ENCODE measurements around the gene NDST3.

NDST3 gene

DNA sequence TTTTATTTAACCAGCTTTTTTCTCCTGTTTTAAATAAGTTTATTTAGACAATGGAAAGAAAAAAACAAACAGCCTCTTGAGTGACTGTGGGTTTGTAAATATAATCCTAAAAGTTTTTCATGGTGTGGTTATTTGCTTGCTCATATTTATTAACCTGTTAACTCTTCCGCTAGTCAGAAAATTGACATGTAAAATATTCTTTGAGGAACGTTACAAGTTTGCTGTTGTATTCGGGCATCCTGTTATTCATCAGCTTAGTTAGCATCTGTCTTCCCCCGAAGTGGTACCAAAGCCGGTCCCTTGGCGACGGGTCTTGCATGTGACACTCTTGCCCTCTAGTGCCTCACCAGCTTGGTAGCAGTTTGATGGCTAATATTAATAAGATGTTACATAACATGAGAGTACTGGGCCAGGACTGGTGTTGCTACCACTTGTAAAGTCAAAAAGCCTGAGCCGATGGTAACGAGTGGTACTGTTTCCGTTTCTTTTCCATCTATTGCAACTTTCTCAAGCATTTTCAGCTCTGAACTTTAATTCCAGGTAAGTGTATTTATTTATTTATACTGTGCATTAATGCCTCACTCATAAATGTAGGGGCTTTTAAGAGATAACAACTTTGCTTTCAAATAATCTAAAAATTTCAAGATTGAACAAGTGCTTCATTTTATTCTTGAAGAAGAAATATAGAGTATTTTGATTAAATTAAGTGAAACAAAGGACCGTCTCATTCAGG is at the start of gene NDST3:
Gene NDST3, plus strand, starts transcription at position 434 of the 733 bp plus-strand sequence. CDS start 19,425 bp downstream, outside the sequence.
- peak; percentile 87 for ATAC-seq
- TF ChIP-seq ZFP3 (CRISPR knock-in tag; IDR thresholded peaks at IDR 0.05) (no peak), ISL1 (CRISPR knock-in tag; IDR thresholded peaks at IDR 0.05) (no peak), ZNF70 (CRISPR knock-in tag; IDR thresholded peaks at IDR 0.05) (no peak), ARNTL (CRISPR knock-in tag; IDR thresholded peaks at IDR 0.05; ENCODE audit: borderline replicate concordance, low read depth) (no peak), ESRRG (CRISPR knock-in tag; IDR thresholded peaks at IDR 0.05) (no peak), BACH2 (CRISPR knock-in tag; IDR thresholded peaks at IDR 0.05; ENCODE audit: borderline replicate concordance) (no peak)
- TF ChIP-seq, protein P1, sequence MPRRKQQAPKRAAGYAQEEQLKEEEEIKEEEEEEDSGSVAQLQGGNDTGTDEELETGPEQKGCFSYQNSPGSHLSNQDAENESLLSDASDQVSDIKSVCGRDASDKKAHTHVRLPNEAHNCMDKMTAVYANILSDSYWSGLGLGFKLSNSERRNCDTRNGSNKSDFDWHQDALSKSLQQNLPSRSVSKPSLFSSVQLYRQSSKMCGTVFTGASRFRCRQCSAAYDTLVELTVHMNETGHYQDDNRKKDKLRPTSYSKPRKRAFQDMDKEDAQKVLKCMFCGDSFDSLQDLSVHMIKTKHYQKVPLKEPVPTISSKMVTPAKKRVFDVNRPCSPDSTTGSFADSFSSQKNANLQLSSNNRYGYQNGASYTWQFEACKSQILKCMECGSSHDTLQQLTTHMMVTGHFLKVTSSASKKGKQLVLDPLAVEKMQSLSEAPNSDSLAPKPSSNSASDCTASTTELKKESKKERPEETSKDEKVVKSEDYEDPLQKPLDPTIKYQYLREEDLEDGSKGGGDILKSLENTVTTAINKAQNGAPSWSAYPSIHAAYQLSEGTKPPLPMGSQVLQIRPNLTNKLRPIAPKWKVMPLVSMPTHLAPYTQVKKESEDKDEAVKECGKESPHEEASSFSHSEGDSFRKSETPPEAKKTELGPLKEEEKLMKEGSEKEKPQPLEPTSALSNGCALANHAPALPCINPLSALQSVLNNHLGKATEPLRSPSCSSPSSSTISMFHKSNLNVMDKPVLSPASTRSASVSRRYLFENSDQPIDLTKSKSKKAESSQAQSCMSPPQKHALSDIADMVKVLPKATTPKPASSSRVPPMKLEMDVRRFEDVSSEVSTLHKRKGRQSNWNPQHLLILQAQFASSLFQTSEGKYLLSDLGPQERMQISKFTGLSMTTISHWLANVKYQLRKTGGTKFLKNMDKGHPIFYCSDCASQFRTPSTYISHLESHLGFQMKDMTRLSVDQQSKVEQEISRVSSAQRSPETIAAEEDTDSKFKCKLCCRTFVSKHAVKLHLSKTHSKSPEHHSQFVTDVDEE (CRISPR knock-in tag; IDR thresholded peaks at IDR 0.05), result 0 out of 2 replicates have a peak, but pooled peaks have one; percentile 1

DNA sequence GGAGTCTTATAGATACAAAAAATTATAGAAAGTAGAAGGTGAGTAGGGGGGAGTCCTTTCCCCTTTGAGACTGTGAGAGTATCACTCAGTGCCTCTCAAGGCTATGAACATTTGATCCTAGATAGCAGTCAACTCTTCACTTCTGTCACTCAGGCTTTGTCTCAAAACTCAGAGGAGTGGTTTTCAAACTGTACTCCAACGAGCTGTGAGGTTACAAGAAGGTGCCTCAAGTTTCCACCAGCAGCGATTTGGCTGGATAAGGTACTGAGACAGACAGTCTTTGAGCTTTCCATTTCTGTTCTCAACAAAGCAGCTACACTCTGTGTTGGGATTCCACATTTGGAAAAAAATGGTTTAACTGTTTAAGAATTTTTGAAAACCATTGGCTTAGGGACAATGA is 48.0 kb upstream of the NDST3 start:
- TF ChIP-seq ZFP3 (CRISPR knock-in tag; IDR thresholded peaks at IDR 0.05) (no peak), ZNF8 (CRISPR knock-in tag; IDR thresholded peaks at IDR 0.05) (no peak), TCF4 (CRISPR knock-in tag; IDR thresholded peaks at IDR 0.05; ENCODE audit: borderline replicate concordance) (no peak), ESRRG (CRISPR knock-in tag; IDR thresholded peaks at IDR 0.05) (no peak)
- TF ChIP-seq, protein P2, sequence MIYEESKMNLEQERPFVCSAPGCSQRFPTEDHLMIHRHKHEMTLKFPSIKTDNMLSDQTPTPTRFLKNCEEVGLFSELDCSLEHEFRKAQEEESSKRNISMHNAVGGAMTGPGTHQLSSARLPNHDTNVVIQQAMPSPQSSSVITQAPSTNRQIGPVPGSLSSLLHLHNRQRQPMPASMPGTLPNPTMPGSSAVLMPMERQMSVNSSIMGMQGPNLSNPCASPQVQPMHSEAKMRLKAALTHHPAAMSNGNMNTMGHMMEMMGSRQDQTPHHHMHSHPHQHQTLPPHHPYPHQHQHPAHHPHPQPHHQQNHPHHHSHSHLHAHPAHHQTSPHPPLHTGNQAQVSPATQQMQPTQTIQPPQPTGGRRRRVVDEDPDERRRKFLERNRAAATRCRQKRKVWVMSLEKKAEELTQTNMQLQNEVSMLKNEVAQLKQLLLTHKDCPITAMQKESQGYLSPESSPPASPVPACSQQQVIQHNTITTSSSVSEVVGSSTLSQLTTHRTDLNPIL (CRISPR knock-in tag; IDR thresholded peaks at IDR 0.05; ENCODE audit: low read depth), result no peak
- ATAC-seq, result no peak

DNA sequence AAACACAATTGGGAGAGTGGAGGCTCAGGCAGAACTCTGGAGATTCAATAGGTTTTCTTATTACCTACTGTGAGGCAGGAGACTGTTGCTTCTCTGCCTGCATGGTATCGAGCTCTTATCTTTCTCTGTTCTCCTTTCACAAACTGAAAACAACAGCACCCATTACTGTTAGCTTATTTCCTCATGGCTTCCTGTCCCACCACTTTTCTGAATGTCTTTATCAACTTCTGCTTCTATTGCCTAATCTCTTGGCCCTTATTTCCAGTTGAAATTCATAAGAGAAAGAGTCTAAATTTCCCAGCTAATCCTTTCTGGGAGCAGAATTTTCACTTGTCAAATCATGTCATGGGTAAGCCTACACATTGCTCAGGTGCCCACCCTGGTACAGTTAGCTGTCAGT is 46.8 kb upstream of the NDST3 start:
- TF ChIP-seq RARB (CRISPR knock-in tag; IDR thresholded peaks at IDR 0.05) (no peak), TCF4 (CRISPR knock-in tag; IDR thresholded peaks at IDR 0.05; ENCODE audit: borderline replicate concordance) (no peak), ZC3H10 (CRISPR knock-in tag; IDR thresholded peaks at IDR 0.05) (no peak)
- no peak for ATAC-seq

DNA sequence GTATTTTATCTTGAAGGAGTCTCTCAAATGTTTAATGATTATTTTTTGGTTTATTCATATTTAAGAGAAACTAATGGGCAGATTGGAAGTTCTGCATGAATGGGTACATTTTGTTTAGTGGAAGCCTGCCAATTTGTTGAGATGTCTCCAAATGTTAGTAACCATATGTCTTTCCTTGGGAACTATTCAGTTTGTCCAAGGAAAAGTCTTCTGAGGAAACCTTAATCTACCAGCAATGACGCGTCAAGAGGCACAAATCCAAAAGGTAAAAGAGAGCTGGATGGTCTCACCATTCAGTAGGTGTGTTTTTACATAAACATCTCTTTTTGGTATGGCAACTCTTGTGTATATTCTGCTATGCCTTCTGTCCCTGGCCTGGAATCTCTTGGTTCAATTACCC is 37.4 kb upstream of the NDST3 start:
- no peak for TF ChIP-seq ZC3H10 (CRISPR knock-in tag; IDR thresholded peaks at IDR 0.05)
- TF ChIP-seq ZNF565 (CRISPR knock-in tag; conservative IDR thresholded peaks at IDR 0.05; ENCODE audit: low read depth), result no peak
- TF ChIP-seq PPARA (CRISPR knock-in tag; IDR thresholded peaks at IDR 0.05; ENCODE audit: borderline replicate concordance), result no peak
- ATAC-seq, result no peak

DNA sequence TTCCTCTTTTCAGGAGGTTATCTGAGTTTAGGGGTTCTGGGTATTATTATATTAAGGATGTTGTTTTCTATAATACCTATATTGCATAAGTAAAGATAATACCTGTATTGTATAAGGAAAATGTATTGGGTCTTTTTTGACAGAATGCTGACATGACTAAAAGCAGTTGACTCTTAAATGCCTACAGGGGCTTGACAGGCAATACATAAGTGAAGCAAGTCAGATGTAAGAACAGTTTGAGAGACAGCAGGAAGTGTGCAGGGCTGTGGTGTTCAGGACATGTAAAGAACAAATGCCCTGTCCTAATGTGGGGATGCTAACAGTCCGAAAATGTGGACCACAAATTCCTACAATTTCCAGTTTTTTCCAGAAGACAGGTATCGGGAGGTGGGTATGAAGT is 30.2 kb upstream of the NDST3 start:
- TF ChIP-seq ZFP3 (CRISPR knock-in tag; IDR thresholded peaks at IDR 0.05) (no peak), ZFP30 (CRISPR knock-in tag; IDR thresholded peaks at IDR 0.05) (no peak), SNAI2 (CRISPR knock-in tag; IDR thresholded peaks at IDR 0.05) (no peak), ISL1 (CRISPR knock-in tag; IDR thresholded peaks at IDR 0.05) (no peak), ESRRG (CRISPR knock-in tag; IDR thresholded peaks at IDR 0.05) (no peak), ARNTL (CRISPR knock-in tag; IDR thresholded peaks at IDR 0.05; ENCODE audit: borderline replicate concordance, low read depth) (no peak), RARB (CRISPR knock-in tag; IDR thresholded peaks at IDR 0.05) (no peak), ZNF70 (CRISPR knock-in tag; IDR thresholded peaks at IDR 0.05) (no peak), PPARA (CRISPR knock-in tag; IDR thresholded peaks at IDR 0.05; ENCODE audit: borderline replicate concordance) (no peak)
- TF ChIP-seq, protein P1 (CRISPR knock-in tag; IDR thresholded peaks at IDR 0.05), result no peak
- TF ChIP-seq, protein P3, sequence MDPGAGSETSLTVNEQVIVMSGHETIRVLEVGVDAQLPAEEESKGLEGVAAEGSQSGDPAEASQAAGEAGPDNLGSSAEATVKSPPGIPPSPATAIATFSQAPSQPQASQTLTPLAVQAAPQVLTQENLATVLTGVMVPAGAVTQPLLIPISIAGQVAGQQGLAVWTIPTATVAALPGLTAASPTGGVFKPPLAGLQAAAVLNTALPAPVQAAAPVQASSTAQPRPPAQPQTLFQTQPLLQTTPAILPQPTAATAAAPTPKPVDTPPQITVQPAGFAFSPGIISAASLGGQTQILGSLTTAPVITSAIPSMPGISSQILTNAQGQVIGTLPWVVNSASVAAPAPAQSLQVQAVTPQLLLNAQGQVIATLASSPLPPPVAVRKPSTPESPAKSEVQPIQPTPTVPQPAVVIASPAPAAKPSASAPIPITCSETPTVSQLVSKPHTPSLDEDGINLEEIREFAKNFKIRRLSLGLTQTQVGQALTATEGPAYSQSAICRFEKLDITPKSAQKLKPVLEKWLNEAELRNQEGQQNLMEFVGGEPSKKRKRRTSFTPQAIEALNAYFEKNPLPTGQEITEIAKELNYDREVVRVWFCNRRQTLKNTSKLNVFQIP (CRISPR knock-in tag; IDR thresholded peaks at IDR 0.05; ENCODE audit: borderline replicate concordance, low read depth), result no peak
- TF ChIP-seq, protein P4, sequence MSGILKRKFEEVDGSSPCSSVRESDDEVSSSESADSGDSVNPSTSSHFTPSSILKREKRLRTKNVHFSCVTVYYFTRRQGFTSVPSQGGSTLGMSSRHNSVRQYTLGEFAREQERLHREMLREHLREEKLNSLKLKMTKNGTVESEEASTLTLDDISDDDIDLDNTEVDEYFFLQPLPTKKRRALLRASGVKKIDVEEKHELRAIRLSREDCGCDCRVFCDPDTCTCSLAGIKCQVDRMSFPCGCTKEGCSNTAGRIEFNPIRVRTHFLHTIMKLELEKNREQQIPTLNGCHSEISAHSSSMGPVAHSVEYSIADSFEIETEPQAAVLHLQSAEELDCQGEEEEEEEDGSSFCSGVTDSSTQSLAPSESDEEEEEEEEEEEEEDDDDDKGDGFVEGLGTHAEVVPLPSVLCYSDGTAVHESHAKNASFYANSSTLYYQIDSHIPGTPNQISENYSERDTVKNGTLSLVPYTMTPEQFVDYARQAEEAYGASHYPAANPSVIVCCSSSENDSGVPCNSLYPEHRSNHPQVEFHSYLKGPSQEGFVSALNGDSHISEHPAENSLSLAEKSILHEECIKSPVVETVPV (CRISPR knock-in tag; IDR thresholded peaks at IDR 0.05), result no peak
- TF ChIP-seq, protein P5, sequence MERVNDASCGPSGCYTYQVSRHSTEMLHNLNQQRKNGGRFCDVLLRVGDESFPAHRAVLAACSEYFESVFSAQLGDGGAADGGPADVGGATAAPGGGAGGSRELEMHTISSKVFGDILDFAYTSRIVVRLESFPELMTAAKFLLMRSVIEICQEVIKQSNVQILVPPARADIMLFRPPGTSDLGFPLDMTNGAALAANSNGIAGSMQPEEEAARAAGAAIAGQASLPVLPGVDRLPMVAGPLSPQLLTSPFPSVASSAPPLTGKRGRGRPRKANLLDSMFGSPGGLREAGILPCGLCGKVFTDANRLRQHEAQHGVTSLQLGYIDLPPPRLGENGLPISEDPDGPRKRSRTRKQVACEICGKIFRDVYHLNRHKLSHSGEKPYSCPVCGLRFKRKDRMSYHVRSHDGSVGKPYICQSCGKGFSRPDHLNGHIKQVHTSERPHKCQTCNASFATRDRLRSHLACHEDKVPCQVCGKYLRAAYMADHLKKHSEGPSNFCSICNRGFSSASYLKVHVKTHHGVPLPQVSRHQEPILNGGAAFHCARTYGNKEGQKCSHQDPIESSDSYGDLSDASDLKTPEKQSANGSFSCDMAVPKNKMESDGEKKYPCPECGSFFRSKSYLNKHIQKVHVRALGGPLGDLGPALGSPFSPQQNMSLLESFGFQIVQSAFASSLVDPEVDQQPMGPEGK (CRISPR knock-in tag; IDR thresholded peaks at IDR 0.05; ENCODE audit: borderline replicate concordance), result no peak
- no peak for ATAC-seq
